GM12891 (cell line): ENCODE measurements around the gene PRKAG3.

Experiments used
- DNase-seq: peaks from one replicate; pipeline ENCODE4 v3.0.0; 2011; ENCODE audit warnings: low spot score; ENCODE audit not compliant: insufficient read length
- FAIRE-seq: peaks from 2 replicates; lab custom pipeline; 2011; peaks lifted over from hg19 to GRCh38; lab: Jason Lieb, UNC
- PAX5 ChIP-seq: IDR thresholded peaks from 2 replicates; pipeline ENCODE4 v1.6.1; 2011; ENCODE audit warnings: low read length, moderate library complexity, mild to moderate bottlenecking; ENCODE audit not compliant: insufficient read depth, severe bottlenecking
- POLR2A ChIP-seq: IDR thresholded peaks from 2 replicates; pipeline ENCODE4 v1.6.1; 2011; ENCODE audit warnings: low read depth, low read length, control low read depth
- POLR2AphosphoS5 ChIP-seq: IDR thresholded peaks from 2 replicates; pipeline ENCODE4 v1.6.1; 2011; ENCODE audit warnings: low read depth, low read length, control low read depth
- POU2F2 ChIP-seq: IDR thresholded peaks from 2 replicates; pipeline ENCODE4 v1.6.1; 2011; ENCODE audit warnings: low read depth, mild to moderate bottlenecking, control low read depth, low read length, moderate library complexity
- SPI1 ChIP-seq: IDR thresholded peaks from 2 replicates; pipeline ENCODE4 v1.6.1; 2011; ENCODE audit warnings: low read depth, low read length, control low read depth
- TAF1 ChIP-seq: IDR thresholded peaks from 2 replicates; pipeline ENCODE4 v1.6.1; 2011; ENCODE audit warnings: low read depth, low read length, control low read depth

The PRKAG3 gene

DNA sequence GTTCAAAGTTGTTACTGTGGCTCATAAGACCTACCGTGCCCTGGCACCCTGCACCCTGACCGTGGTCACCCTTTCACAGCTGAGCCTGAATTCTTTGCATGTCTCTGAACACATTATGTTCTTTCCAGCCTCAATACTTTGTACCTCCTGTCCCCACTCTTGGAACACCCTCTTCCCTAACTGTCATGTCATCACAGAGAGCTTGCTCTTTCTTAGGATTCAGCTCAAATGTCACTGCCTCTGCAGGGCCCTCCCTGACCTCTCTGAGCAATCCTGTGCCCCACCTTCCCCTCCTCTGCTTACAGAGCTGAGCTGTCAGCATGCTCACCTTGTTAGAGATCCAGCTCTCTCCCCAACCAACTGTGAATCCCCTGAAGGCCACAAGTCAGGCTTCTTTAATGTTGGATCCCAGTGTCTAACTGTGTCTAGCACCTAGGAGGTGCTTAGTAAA is 15.0 kb downstream of the PRKAG3 start:
- no peak for FAIRE-seq
- DNase-seq: no peak
- TF ChIP-seq POLR2AphosphoS5 (no peak), PAX5 (no peak), TAF1 (no peak), SPI1 (no peak), POLR2A (no peak), POU2F2 (no peak)

DNA sequence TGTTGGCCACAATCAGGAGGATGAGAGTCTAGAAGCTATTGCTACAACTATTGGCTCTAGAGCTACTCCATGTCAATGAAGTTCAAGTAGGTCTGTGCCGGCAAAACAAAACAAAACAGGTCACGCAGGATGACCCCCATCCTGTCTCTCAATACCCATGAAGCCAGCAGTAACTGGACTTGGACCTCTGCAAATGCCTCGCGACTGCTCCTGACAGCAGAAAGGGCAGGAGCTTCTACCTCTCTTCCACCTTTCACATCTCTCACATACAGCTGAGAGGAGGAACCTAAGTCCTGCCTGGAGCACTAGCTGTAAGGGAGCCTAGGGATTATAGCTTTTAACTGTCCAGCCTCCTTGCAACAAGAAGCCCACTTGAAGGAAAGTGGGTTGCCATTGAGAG is 16.0 kb downstream of the PRKAG3 start:
- FAIRE-seq (no peak), DNase-seq (no peak)
- TF ChIP-seq POLR2AphosphoS5 (no peak), SPI1 (no peak), POU2F2 (no peak), PAX5 (no peak), TAF1 (no peak), POLR2A (no peak)

DNA sequence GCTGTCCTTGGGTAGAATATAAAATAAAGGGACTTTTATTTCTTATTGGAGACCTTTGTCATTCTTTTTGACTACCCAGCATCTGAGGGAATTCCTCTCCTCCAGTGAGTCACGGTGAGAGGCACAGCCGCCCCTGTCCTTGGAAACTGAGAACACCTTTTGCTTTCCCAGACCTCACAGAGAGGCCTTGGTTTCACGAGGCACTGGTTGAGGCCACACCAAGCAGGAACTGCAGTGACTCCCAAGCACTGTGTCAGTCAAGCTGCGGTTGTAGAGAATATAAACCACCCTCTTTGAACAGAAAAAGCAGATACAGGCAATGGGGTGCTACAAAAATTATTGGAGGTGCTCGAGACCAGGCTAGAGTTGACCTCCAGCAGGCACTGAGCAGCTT is 16.4 kb downstream of the PRKAG3 start:
- TF ChIP-seq PAX5 (no peak), TAF1 (no peak), POU2F2 (no peak), POLR2A (no peak), POLR2AphosphoS5 (no peak), SPI1 (no peak)
- DNase-seq: no peak
- FAIRE-seq: no peak

DNA sequence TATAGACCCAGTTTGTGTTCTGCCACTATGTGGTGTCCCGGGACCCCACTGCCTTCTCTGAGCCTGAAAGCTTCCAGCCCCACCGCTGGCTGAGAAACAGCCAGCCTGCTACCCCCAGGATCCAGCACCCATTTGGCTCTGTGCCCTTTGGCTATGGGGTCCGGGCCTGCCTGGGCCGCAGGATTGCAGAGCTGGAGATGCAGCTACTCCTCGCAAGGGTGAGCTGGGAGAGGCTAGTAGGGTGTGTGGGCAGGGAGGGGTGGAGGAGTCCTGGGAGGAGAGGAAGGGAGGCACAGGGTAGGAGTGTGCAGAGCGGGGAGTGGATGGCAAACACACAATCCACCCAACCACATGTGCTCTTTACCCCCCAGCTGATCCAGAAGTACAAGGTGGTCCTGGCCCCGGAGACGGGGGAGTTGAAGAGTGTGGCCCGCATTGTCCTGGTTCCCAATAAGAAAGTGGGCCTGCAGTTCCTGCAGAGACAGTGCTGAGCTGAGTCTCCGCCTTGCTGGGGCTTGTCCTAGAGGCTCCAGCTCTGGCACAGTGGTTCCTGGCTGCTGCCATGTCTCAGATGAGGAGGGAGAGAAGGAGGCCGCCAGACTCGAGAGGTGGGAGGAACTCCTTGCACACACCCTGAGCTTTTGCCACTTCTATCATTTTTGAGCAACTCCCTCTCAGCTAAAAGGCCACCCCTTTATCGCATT is 16.9 kb downstream of the PRKAG3 start:
- TF ChIP-seq PAX5 (no peak), SPI1 (no peak), TAF1 (no peak), POU2F2 (no peak), POLR2AphosphoS5 (no peak), POLR2A (no peak)
- no peak for DNase-seq
- no peak for FAIRE-seq

DNA sequence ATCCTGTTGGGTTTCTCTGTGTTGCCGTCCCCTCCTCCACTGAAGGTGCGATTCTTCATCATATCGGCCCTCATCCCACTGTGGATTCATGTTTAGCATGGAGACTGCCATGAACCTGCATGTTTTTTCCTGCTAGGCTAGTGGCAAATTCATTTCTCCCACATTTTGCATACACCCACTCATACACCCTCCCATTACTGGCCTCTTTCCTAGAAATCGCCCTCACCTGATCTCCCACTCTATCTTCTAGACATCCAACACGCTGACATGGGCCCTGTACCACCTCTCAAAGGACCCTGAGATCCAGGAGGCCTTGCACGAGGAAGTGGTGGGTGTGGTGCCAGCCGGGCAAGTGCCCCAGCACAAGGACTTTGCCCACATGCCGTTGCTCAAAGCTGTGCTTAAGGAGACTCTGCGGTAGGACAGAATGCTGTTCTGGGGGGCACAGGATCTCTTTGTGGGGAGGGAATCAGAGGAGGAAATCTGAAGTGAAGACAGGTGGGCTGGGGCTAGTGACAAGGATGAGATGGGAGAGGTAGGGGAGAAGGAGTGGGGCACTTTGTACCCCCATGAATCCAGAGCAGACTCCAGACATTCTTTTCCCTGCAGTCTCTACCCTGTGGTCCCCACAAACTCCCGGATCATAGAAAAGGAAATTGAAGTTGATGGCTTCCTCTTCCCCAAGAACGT is 17.7 kb downstream of the PRKAG3 start:
- TF ChIP-seq POLR2AphosphoS5: no peak
- no peak for TF ChIP-seq POLR2A
- TF ChIP-seq SPI1: no peak
- no peak for TF ChIP-seq TAF1
- no peak for TF ChIP-seq PAX5
- no peak for TF ChIP-seq POU2F2
- DNase-seq (no peak), FAIRE-seq (no peak)

DNA sequence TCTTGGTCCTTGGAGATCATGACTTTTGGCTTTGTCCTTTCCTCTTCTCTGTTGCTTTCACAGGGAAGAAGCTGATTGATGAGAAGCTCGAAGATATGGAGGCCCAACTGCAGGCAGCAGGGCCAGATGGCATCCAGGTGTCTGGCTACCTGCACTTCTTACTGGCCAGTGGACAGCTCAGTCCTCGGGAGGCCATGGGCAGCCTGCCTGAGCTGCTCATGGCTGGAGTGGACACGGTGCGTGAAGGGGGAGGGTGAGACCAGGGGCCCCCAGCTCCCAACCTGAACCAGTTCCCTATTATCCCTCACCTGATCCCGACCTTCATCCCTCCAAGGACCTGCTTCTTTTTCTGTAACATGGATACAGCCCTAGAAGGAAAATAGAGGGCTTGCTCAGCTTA is 18.7 kb downstream of the PRKAG3 start:
- no peak for FAIRE-seq
- TF ChIP-seq SPI1 (no peak), POU2F2 (no peak), POLR2AphosphoS5 (no peak), TAF1 (no peak), PAX5 (no peak)
- DNase-seq: no peak

DNA sequence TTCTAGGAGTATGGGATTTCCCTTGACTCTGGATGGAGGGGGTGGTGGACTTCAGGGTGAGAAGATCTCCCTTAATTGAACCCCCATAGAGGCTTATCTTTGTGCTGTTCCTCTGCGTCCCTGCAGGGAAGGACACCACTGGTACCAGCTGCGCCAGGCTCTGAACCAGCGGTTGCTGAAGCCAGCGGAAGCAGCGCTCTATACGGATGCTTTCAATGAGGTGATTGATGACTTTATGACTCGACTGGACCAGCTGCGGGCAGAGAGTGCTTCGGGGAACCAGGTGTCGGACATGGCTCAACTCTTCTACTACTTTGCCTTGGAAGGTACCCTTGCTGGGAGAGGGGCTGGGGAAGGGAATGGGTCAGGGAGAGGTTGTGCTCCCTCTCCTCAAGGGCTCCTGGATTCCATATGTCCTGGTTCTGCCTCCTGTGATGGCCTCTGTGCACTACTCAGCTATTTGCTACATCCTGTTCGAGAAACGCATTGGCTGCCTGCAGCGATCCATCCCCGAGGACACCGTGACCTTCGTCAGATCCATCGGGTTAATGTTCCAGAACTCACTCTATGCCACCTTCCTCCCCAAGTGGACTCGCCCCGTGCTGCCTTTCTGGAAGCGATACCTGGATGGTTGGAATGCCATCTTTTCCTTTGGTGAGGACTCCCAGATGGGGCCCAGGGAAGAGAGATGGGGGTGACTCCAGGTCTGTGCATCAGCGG is 19.3 kb downstream of the PRKAG3 start:
- TF ChIP-seq POLR2A (no peak), SPI1 (no peak), TAF1 (no peak), POU2F2 (no peak), POLR2AphosphoS5 (no peak)
- FAIRE-seq (no peak), DNase-seq (no peak)

DNA sequence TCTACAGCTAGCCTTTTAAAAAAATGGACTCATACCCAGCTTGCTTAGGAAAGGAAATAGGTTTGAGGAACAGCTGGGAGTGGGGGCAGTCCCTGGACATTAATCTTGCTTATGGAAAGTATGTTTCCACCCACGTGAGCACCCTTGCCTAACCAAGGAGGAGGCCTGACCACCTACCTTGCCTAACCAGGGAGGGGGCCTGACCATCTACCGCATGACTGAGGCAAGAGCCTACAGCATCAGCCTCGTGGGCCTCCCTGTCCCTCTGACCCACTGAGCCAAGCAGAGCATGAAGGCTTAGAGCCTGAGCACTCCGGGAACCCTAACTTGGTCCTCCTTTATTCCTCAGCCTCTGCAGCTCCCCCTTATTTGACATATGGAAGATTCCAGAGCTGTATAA is 20.2 kb downstream of the PRKAG3 start:
- no peak for TF ChIP-seq POU2F2
- TF ChIP-seq PAX5: no peak
- TF ChIP-seq POLR2A: no peak
- TF ChIP-seq POLR2AphosphoS5: no peak
- no peak for TF ChIP-seq SPI1
- FAIRE-seq (no peak), DNase-seq (no peak)

DNA sequence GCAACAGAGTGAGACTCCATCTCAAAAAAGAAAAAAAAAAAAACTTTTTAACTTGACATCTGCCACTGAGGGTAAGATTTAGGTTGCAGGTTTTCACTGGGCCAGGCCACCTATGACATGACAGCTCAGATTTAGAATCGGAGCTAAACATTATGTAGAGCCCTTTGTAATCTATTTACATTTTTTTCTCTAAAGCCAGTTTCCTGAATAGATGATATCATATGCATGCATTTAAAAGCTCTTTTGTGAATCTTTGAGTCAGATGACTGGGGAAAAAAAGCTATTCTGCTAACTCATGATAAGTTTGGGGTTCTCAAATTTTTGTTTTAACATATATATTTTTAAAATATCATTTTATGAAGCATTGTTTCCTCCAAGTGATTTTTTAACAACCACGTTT is 21.3 kb downstream of the PRKAG3 start:
- no peak for DNase-seq
- TF ChIP-seq SPI1 (no peak), POU2F2 (no peak), PAX5 (no peak), POLR2A (no peak), POLR2AphosphoS5 (no peak), TAF1 (no peak)
- no peak for FAIRE-seq
